GM12891 (cell line): ENCODE results near the gene GRB14.

Source experiments
- POLR2A ChIP-seq: IDR thresholded peaks from 2 replicates; pipeline ENCODE4 v1.6.1; 2011; ENCODE audit warnings: low read depth, low read length, control low read depth
- POLR2AphosphoS5 ChIP-seq: IDR thresholded peaks from 2 replicates; pipeline ENCODE4 v1.6.1; 2011; ENCODE audit warnings: low read depth, low read length, control low read depth
- TAF1 ChIP-seq: IDR thresholded peaks from 2 replicates; pipeline ENCODE4 v1.6.1; 2011; ENCODE audit warnings: low read depth, low read length, control low read depth

DNA sequence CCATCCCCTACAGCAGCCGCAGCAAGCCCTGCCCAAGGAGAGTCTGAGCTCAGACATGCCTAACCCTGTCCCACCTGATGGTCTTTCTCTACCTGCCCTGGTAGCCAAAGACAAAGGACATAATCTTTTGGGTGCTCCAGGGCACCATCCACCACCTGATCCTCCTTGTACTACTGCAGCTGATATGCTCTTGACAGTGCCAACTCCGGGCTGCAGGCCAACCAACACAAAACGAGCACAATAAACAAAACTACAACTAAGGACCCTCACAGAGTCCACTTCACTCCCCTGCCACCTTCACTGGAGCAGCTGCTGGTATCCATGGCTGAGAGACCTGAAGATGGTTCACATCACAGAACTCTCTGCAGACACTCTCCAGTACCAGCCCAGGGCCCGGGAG, 106.3 kb downstream of the GRB14 start:
- TF ChIP-seq POLR2A: no peak
- TF ChIP-seq POLR2AphosphoS5: no peak
- no peak for TF ChIP-seq TAF1
